GM21825 (cell line): Measurements from ENCODE around the gene ADH1C.
"Not testable (repeated sequence)": the region's sequence is repeated elsewhere in the genome, so short reads cannot be mapped to it uniquely, and the experiment has no call there.

ENCODE experiments used
- ATAC-seq: cut with Tn5 transposase; IDR thresholded peaks from one replicate; pipeline ENCODE4 v1.9.1; 2021; ENCODE audit warnings: mild to moderate bottlenecking, moderate library complexity; ENCODE audit not compliant: unreplicated experiment

Gene ADH1C

DNA sequence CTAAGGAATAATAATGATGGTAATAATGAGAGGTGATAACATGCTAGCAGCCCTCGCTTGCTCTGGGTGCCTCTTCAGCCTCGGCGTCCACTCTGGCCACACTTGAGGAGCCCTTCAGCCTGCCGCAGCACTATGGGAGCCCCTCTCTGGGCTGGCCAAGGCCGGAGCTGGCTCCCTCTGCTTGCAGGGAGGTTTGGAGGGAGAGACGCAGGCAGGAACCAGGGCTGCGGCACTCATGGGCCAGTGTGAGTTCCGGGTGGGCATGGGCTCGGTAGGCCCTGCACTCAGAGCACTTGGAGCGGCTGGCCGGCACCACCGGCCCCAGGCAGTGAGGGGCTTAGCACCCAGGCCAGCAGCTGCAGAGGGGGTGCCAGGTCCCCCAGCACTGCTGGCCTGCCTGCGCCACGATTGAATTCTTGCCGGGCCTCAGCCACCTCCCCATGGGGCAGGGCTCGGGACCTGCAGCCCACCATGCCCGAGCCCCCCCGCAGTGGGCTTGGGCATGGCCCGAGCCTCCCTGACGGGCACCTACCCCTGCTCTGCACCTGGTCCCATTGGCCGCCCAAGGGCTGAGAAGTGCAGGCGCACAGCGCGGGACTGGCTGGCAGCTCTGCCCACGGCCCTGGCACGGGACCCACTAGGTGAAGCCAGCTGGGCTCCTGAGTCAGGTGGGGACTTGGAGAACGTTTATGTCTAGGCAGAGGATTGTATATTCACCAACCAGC, 7.1 kb upstream of the ADH1C start:
- ATAC-seq: no peak

- ATAC-seq: no peak
These were observed 5.4 kb upstream of the ADH1C start for GRCh38 chr4:99357948-99358347.

DNA sequence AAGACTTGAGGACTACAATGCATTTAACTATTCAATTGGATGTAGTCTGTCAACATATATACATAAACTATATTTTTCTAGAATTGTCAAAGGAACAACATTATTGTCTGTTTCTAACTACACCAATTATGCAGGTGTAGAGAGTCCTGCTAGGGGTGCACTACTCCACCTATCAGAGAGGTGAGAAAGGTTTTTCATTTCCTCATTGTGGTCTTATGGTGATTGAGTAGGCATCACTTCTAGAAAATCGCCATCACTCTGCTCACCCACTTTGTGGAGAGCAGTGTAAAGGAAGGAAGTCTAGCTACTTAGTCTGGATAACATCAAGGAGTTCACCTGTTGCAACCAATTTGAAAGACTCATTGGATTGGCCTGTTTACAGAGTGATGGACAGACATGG, 4.4 kb upstream of the ADH1C start:
- no peak for ATAC-seq

GRCh38 chr4:99356149-99356548, 3.6 kb upstream of the ADH1C start:
- ATAC-seq: not testable (repeated sequence)

- no peak for ATAC-seq
These were observed 1.1 kb downstream of the ADH1C start for GRCh38 chr4:99351487-99351886.

- no peak for ATAC-seq
These were observed 3.2 kb downstream of the ADH1C start for GRCh38 chr4:99349338-99349737.

- not testable (repeated sequence) for ATAC-seq
These were observed 9.9 kb downstream of the ADH1C start for GRCh38 chr4:99342624-99343023.

DNA sequence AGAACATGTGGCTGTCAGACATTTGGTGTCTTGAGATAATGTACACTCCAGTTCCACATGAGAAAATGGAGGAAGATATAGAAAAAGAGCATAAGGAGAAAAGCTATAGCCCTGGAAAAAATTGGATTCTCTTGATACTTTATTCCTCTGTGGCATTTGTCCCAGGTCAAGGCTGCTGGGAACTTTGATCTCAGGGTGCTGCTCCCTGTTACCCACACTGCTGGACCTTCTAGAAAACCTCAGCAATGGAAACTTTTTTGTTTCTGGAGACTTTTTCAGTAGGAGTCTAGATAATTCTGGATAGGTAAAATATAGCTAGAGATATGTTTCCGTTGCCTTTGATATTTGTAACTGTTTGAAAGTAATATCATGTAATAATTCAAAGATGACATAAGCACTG, 11.1 kb downstream of the ADH1C start:
- no peak for ATAC-seq

DNA sequence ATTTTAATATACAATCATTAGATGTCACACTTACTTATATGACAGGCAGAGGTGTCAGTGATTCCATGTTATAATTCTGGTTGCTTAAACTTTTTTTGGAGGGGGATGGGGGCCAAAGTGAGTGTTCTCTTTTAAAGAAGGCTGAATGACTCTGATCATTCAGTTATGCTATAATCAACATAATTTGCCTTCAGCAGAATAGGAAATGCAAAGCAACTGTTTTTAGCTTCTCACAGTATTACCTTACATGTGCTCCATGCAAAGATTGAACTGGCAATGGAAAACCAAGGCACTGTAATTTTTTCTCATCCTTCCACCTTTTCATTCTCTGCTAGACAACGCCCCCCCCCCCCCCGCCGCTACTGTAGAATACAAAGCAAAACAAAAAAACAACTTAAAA, 13.4 kb downstream of the ADH1C start:
- ATAC-seq: no peak

- no peak for ATAC-seq
These were observed 16.0 kb downstream of the ADH1C start for GRCh38 chr4:99336553-99336952.

DNA sequence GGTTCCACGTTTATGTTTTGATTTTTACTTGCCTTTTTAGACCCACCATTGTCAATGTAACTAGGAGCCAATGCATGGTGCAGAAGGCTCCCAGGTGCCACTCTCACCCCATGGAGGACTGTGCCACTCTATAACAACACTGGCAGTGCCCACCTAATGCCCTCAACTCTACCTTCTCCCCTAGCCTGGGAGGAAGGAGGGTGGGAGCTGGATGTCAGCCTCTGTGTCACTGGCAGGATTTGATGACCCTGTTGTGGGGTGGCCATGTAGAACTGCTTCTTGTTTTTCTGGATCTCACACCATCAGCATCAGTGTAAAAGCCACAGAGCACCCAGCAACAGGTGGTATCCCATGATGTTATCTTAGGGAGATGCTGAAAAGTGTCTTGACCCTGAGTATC, 17.7 kb downstream of the ADH1C start:
- no peak for ATAC-seq

GRCh38 chr4:99330648-99331047, 21.9 kb downstream of the ADH1C start:
- ATAC-seq: no peak

DNA sequence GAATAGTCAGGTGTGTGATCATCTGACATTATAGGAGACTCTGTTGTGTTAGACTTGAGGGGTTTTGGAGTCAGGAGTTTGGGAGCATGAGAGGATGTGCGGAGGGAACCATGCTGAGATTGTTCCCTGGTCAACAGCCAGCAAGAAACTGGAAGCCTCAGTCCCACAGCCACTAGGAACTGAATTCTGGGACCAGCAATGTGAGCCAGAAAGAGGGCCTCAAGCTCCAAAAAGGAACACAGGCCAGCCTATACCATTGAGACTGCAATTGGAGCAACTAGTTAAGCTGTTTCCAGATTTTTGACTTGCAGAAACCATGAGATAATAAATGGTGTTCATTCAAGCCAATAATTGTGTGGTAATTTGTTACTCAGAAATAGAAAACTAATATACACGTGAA, 22.7 kb downstream of the ADH1C start:
- ATAC-seq: no peak

- no peak for ATAC-seq
These were observed 27.6 kb downstream of the ADH1C start for GRCh38 chr4:99324979-99325378.

DNA sequence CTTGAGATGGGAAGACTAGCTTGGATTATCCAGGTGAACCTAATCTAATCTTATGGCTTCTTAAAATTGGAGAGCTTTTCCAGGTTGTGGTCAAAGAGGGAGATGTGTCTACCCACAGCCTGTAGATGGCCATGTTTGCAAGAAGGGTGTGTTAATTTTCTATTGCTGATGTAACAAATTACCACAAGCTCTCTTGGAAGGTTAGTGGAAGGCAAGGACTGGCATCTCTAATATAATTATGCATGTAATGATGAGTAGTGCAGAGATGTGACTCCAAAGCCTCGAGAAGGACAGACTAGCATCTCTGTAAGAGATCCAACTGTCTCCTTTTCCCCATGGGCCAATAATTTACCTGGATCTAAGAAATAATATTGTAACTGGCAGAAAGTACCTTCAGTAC, 28.2 kb downstream of the ADH1C start:
- no peak for ATAC-seq

GRCh38 chr4:99323756-99324155, 28.8 kb downstream of the ADH1C start:
- no peak for ATAC-seq

- no peak for ATAC-seq
These were observed 31.0 kb downstream of the ADH1C start, which contains the start of gene ADH1B for GRCh38 chr4:99321241-99322191. Gene ADH1B (minus strand): TSS chr4:99321401. CDS start chr4:99321331, 70 bp downstream.

DNA sequence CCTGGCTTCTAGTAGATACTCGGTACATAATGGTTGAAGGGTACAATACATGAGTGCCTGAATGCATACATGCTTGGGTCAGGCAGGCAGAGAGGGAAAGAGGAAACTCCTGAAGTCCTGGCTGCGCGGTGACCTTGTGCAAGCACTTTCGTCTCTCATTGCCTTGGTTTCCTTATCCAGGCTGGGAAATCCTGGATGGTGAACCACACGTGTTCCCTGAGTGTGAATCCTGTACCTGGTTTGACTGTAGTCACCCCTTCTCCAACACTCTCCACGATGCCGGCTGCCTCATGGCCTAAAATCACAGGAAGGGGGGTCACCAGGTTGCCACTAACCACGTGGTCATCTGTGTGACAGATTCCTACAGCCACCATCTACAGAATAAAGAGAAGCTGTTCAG, 34.7 kb downstream of the ADH1C start:
- ATAC-seq: not testable (repeated sequence)

DNA sequence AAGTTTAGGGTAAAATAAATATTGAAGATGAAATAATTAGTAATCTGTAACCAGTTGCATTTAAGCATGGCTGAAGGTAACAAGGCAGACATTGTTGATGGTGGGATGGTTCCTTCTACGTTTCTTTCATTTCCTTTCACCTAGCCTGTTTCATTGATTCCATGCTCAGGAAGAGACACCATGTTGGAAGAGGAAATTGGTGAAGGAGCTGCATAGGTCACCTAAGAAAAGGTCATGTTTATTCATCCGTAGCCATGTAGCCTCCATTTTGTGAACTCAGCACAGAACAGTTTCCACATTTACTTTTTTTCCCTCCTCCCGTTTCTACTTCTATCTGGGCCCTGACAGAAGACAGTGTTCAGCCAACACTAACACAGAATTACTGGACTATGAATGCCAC, 35.2 kb downstream of the ADH1C start:
- ATAC-seq: no peak

- no peak for ATAC-seq
These were observed 36.7 kb downstream of the ADH1C start for GRCh38 chr4:99315839-99316238.

GRCh38 chr4:99314211-99314610, 38.3 kb downstream of the ADH1C start:
- no peak for ATAC-seq

- ATAC-seq: no peak
These were observed 42.2 kb downstream of the ADH1C start for GRCh38 chr4:99310389-99310788.
